Lower leg skin (tissue), 3 donors: ENCODE measurements around the gene ICA1.

Experiments used
- POLR2A ChIP-seq, 2 donors: fragments of 450-650 bp; IDR thresholded peaks; one replicate each; pipeline ENCODE4 v1.6.1; 2016 to 2017; ENCODE audit warnings: antibody characterized with exemption in 2 of 2, mild to moderate bottlenecking in 1 of 2, moderate library complexity in 1 of 2
- TF ChIP-seq, protein P1 (sequence below), 3 donors: fragments of 450-650 bp; IDR thresholded peaks; one replicate each; pipeline ENCODE4 v1.5.1; 2016; ENCODE audit warnings: antibody characterized with exemption in 3 of 3, mild to moderate bottlenecking in 3 of 3, moderate library complexity in 2 of 3

DNA sequence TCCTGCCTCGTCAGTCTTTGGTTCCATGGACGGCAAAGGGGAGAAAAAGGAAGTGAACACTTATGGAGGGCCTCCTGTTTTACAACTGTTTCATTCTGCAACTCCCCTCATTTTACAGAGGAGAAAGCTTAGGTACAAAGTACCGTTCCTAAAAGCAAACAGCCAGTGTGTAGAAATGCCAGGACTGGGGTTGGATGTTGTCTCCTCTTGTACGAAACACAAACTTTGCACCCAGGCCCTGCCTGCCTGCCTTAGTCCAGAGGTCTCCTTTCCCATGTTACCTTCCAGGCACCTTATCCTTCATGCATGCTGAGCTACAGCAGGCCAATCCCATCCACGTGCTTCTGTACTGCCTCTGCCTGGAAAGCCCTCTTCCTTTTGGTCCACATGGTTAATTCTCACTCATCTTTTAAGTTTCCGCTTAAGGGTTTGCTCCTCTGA lies 86.0 kb downstream of the ICA1 start:
- TF ChIP-seq, protein P1, sequence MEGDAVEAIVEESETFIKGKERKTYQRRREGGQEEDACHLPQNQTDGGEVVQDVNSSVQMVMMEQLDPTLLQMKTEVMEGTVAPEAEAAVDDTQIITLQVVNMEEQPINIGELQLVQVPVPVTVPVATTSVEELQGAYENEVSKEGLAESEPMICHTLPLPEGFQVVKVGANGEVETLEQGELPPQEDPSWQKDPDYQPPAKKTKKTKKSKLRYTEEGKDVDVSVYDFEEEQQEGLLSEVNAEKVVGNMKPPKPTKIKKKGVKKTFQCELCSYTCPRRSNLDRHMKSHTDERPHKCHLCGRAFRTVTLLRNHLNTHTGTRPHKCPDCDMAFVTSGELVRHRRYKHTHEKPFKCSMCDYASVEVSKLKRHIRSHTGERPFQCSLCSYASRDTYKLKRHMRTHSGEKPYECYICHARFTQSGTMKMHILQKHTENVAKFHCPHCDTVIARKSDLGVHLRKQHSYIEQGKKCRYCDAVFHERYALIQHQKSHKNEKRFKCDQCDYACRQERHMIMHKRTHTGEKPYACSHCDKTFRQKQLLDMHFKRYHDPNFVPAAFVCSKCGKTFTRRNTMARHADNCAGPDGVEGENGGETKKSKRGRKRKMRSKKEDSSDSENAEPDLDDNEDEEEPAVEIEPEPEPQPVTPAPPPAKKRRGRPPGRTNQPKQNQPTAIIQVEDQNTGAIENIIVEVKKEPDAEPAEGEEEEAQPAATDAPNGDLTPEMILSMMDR (IDR thresholded peaks at IDR 0.05), result no peak
- no peak for TF ChIP-seq POLR2A (IDR thresholded peaks at IDR 0.05)
